Right cardiac atrium (tissue), 5 donors: ENCODE results near the gene AMMECR1. TPM values are rescaled to one million over a fixed set of nuclear protein-coding genes. Genes with fewer than 3 reads are reported as not detected.
A peak's percentile ranks its signal among the peaks of the same experiment; 100 is the strongest.
"Not testable (repeated sequence)": the region's sequence is repeated elsewhere in the genome, so short reads cannot be mapped to it uniquely, and the experiment has no call there.

Experiments
- ATAC-seq, 2 donors: fragments of 200-7000 bp; cut with Tn5 transposase; one replicate each; pipeline versions ENCODE4 v1.8.0 to v1.9.1; 2020; ENCODE audit warnings: moderate library complexity in 2 of 2, mild to moderate bottlenecking in 1 of 2
- DNase-seq, 3 donors: peaks; one replicate each; pipeline ENCODE4 v3.0.0-alpha.2; 2020
- H3K27ac ChIP-seq: one replicate; pipeline ENCODE4 v1.5.1; 2013; ENCODE audit warnings: mild to moderate bottlenecking, low read length, control low read depth, moderate library complexity
- H3K27me3 ChIP-seq: one replicate; pipeline ENCODE4 v1.6.1; 2013; ENCODE audit not compliant: control insufficient read depth, insufficient read depth
- H3K4me1 ChIP-seq: one replicate; pipeline ENCODE4 v1.6.1; 2013; ENCODE audit warnings: low read length; ENCODE audit not compliant: control insufficient read depth, insufficient read depth
- H3K4me3 ChIP-seq: one replicate; pipeline ENCODE4 v1.5.1; 2013; ENCODE audit warnings: low read length, control low read depth
- H3K9me3 ChIP-seq: one replicate; pipeline ENCODE4 v1.6.1; 2013; ENCODE audit warnings: low read length; ENCODE audit not compliant: control insufficient read depth
- WGBS: extraction: QIAGEN DNeasy Blood & Tissue Kit; methylation state at CpG from one replicate; pipeline ENCODE4 v1.1.7; 2013; 5-methylcytosine and 5-hydroxymethylcytosine counted together
- intact Hi-C, 4 donors: fragments of 100-400 bp; cut with DNase I; formaldehyde crosslinking; loops; one replicate each; pipeline versions ENCODE4 v1.11.0 to v1.14.0; 2022 to 2023
- polyA plus RNA-seq: library from polyadenylated mRNA; stranded (reverse); fragments of 200-250 nt; gene quantifications from one replicate; pipeline ENCODE4 v1.2.3, GENCODE V29; 2013
- total RNA-seq, 4 donors: library from RNA; stranded (reverse); fragmentation: NEBNext Ultra II Directional; extraction: Animal tissue kit (Norgen Biotek cat#: 25700); gene quantifications; one replicate each; pipeline ENCODE4 v1.2.1, GENCODE V29; 2021
- donor health status: healthy with polysubstance abuse.
- donor health status: DM: no; HTN: yes; CAD: no.
- donor health status: DM: no; HTN: no; CAD: no.
- donor health status: DM: no; HTN: yes; CAD: no; lungs with severe emphysema.
- donor health status: DM: yes; HTN: yes; CAD: no.

AMMECR1 gene
- total and polyA plus RNA-seq, 5 donors: 0.77 to 3.1 (median 1.7) TPM

- intact Hi-C loops: not testable (repeated sequence)
Measured at GRCh38 chrX:110229497-110230111, 88.3 kb downstream of the AMMECR1 start.

GRCh38 chrX:110228453-110228852 is 89.4 kb downstream of the AMMECR1 start:
- Histone ChIP-seq H3K4me1 (no peaks in the 10 kb centered on the region), H3K9me3 (no peaks in the 10 kb centered on the region), H3K27me3 (no peaks in the 10 kb centered on the region), H3K4me3 (no peak overlapping the region), H3K27ac (no peak overlapping the region)
- intact Hi-C loops: no loop called here
- WGBS: 79% methylated on average over 5 of the region's 5 CpGs
- ATAC-seq: no peak
- DNase-seq: no peak

More at GRCh38 chrX:110229497-110230111, 88.3 kb downstream of the AMMECR1 start:
- not testable (repeated sequence) for H3K4me1 ChIP-seq, H3K27ac ChIP-seq, H3K4me3 ChIP-seq, ATAC-seq, H3K9me3 ChIP-seq, H3K27me3 ChIP-seq
- peak; percentile 20 to 72 (median 56) for DNase-seq
- WGBS: 82% methylated on average over 21 of the region's 21 CpGs

- ATAC-seq: no peak
- Histone ChIP-seq H3K9me3 (no peaks in the 10 kb centered on the region), H3K4me1 (no peaks in the 10 kb centered on the region), H3K27ac (no peak overlapping the region), H3K27me3 (no peaks in the 10 kb centered on the region), H3K4me3 (no peak overlapping the region)
- WGBS: 92% methylated on average over 2 of the region's 2 CpGs
- intact Hi-C loops: no loop called here
- DNase-seq: no peak
Measured at GRCh38 chrX:110226931-110227330, 91.0 kb downstream of the AMMECR1 start.

DNA sequence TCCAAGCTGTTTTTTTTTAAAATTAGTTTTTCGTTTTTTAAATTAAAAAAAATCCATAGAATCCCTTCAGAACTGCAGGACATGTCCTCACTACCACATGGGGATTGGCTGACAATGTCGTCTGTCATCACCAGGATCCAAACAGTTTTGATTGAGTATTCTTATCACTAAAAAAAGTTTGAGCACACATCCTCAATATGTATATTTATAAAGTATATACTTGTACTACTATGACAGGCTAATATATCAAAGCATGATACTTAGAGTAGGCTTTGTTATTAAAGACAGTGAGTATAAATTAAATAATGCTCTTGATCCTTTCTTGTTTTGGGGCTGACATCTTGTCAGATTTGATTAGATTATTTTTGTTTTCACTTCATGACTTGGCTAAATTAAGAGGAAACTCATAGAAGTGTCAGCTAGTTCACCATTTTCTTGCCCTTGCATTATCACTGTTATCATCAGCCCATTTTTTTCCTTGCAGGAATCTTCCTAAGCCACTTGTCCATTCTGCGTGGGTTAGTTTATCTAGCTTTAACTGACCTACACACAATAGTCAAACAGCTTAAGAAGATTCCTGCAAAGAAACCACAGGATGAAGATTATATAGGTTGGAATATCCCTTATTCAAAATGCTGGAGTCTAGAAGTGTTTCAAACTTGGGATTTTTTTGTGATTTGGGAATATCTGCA is 92.8 kb downstream of the AMMECR1 start:
- no peaks in the 10 kb centered on the region for H3K27me3 ChIP-seq
- ATAC-seq: no peak
- no peaks in the 10 kb centered on the region for H3K4me1 ChIP-seq
- no peaks in the 10 kb centered on the region for H3K9me3 ChIP-seq
- no peak overlapping the region for H3K4me3 ChIP-seq
- intact Hi-C loops: no loop called here
- WGBS: 65% methylated on average over 3 of the region's 3 CpGs
- H3K27ac ChIP-seq: no peak overlapping the region
- no peak for DNase-seq

DNA sequence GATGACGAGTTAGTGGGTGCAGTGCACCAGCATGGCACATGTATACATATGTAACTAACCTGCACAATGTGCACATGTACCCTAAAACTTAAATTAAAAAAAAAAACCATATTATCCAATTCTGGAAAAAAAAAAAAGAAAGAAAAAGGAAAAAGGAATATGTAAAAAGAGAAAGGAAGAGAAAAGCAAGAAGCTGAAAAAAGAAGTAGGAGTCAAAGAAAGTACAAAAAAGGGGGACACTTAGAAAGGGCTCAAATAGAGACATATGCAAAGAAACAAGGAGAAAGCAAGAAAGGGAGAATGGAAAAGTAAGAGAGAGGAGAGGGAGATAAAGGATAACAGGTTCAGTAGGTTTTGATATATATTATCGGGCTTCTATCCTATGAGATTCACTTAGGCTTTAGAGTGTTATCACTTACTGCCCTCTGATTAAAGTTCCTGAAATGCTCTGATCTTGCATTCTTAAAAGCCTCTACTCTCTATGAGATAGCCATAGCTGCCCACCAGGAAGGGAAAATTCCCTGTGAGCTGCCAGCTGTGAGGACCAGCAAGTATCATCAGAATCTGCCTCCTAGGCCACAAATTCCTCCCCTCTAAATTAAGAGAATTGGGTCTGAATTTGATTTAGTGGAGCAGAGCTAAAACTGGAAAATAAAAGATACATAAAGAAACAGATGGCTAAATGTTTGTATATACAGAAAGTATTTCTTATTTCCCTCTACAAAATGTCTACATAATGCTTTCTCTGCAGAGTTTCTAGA is 95.2 kb downstream of the AMMECR1 start:
- WGBS: 89% methylated on average over 1 of the region's 2 CpGs
- DNase-seq: no peak
- ATAC-seq: no peak
- H3K27me3 ChIP-seq: no peaks in the 10 kb centered on the region
- H3K4me1 ChIP-seq: no peaks in the 10 kb centered on the region
- H3K4me3 ChIP-seq: no peak overlapping the region
- intact Hi-C loops: no loop called here
- H3K27ac ChIP-seq: no peak overlapping the region
- no peaks in the 10 kb centered on the region for H3K9me3 ChIP-seq

GRCh38 chrX:110219920-110220319 is 98.0 kb downstream of the AMMECR1 start:
- no peaks in the 10 kb centered on the region for H3K27me3 ChIP-seq
- H3K9me3 ChIP-seq: no peaks in the 10 kb centered on the region
- no peak overlapping the region for H3K4me3 ChIP-seq
- no peak for DNase-seq
- intact Hi-C loops: no loop called here
- no peak overlapping the region for H3K27ac ChIP-seq
- WGBS: 85% methylated on average over 1 of the region's 1 CpG
- no peaks in the 10 kb centered on the region for H3K4me1 ChIP-seq
- no peak for ATAC-seq

- Histone ChIP-seq H3K27me3 (no peaks in the 10 kb centered on the region), H3K4me3 (no peak overlapping the region), H3K9me3 (no peaks in the 10 kb centered on the region), H3K4me1 (no peaks in the 10 kb centered on the region), H3K27ac (no peak overlapping the region)
- WGBS: 93% methylated on average over 2 of the region's 2 CpGs
- intact Hi-C loops: no loop called here
- ATAC-seq: no peak
- no peak for DNase-seq
Measured at GRCh38 chrX:110218591-110218990, 99.3 kb downstream of the AMMECR1 start.

DNA sequence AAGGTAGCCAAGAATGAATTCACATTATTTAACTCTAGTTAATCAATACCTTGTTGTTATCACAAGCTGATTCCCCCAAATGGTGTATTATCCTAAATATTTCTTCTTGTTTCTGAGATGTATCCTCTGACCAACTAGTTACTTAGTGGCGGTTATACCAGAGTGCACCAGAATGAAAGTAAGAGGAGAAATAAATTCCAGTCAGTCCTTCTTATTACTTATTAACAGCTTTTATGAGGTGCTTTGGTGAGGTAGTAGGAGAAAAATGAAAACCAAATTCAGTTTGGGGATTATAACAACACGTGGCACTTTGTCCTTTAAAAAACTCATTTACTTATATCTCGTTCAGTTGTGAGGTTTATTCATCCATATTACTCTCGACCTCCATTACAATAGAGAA is 101.9 kb downstream of the AMMECR1 start:
- H3K27ac ChIP-seq: no peak overlapping the region
- no peaks in the 10 kb centered on the region for H3K27me3 ChIP-seq
- H3K4me3 ChIP-seq: no peak overlapping the region
- DNase-seq: no peak
- intact Hi-C loops: no loop called here
- no peaks in the 10 kb centered on the region for H3K4me1 ChIP-seq
- no peaks in the 10 kb centered on the region for H3K9me3 ChIP-seq
- WGBS: 98% methylated on average over 4 of the region's 4 CpGs
- no peak for ATAC-seq

- H3K27ac ChIP-seq: no peak overlapping the region
- H3K9me3 ChIP-seq: no peaks in the 10 kb centered on the region
- no peak overlapping the region for H3K4me3 ChIP-seq
- H3K27me3 ChIP-seq: no peaks in the 10 kb centered on the region
- ATAC-seq (no peak), DNase-seq (no peak)
- intact Hi-C loops: no loop called here
- no peaks in the 10 kb centered on the region for H3K4me1 ChIP-seq
- WGBS: 96% methylated on average over 1 of the region's 1 CpG
Measured at GRCh38 chrX:110215411-110215810, 102.5 kb downstream of the AMMECR1 start.

GRCh38 chrX:110214684-110215083 is 103.2 kb downstream of the AMMECR1 start:
- DNase-seq (no peak), ATAC-seq (no peak)
- Histone ChIP-seq H3K27ac (no peak overlapping the region), H3K27me3 (no peaks in the 10 kb centered on the region), H3K4me1 (no peaks in the 10 kb centered on the region), H3K9me3 (no peaks in the 10 kb centered on the region), H3K4me3 (no peak overlapping the region)
- intact Hi-C loops: no loop called here
- WGBS: 86% methylated on average over 1 of the region's 1 CpG

GRCh38 chrX:110213183-110213582 is 104.7 kb downstream of the AMMECR1 start:
- WGBS: 100% methylated on average over 1 of the region's 1 CpG
- no peak for DNase-seq
- Histone ChIP-seq H3K27me3 (no peaks in the 10 kb centered on the region), H3K9me3 (no peaks in the 10 kb centered on the region), H3K4me1 (no peaks in the 10 kb centered on the region), H3K27ac (no peak overlapping the region), H3K4me3 (no peak overlapping the region)
- no peak for ATAC-seq
- intact Hi-C loops: no loop called here
